GM21515 (cell line): ENCODE measurements around the gene TBL1XR1.
A peak's percentile ranks its signal among the peaks of the same experiment; 100 is the strongest.
"Not testable (repeated sequence)": the region's sequence is repeated elsewhere in the genome, so short reads cannot be mapped to it uniquely, and the experiment has no call there.

ENCODE experiments used
- ATAC-seq: cut with Tn5 transposase; IDR thresholded peaks from one replicate; pipeline ENCODE4 v1.9.1; 2021; ENCODE audit not compliant: unreplicated experiment

Gene TBL1XR1

GRCh38 chr3:177184602-177185001, 12.7 kb downstream of the TBL1XR1 start:
- ATAC-seq: peak; percentile 80

GRCh38 chr3:177182352-177182751, 14.9 kb downstream of the TBL1XR1 start:
- ATAC-seq: no peak

GRCh38 chr3:177181418-177181817, 15.9 kb downstream of the TBL1XR1 start:
- ATAC-seq: no peak

- no peak for ATAC-seq
Observed at GRCh38 chr3:177180506-177180905, 16.8 kb downstream of the TBL1XR1 start.

- no peak for ATAC-seq
Observed at GRCh38 chr3:177179281-177180067, 17.8 kb downstream of the TBL1XR1 start.

- ATAC-seq: no peak
Observed at GRCh38 chr3:177177749-177178221, 19.5 kb downstream of the TBL1XR1 start.

- ATAC-seq: no peak
Observed at GRCh38 chr3:177174607-177175170, 22.6 kb downstream of the TBL1XR1 start.

- no peak for ATAC-seq
Observed at GRCh38 chr3:177169936-177170722, 27.2 kb downstream of the TBL1XR1 start.

GRCh38 chr3:177168431-177168830, 28.9 kb downstream of the TBL1XR1 start:
- no peak for ATAC-seq

GRCh38 chr3:177162742-177163141, 34.5 kb downstream of the TBL1XR1 start:
- no peak for ATAC-seq

- ATAC-seq: not testable (repeated sequence)
Observed at GRCh38 chr3:177161603-177162002, 35.7 kb downstream of the TBL1XR1 start.

- ATAC-seq: no peak
Observed at GRCh38 chr3:177158461-177158860, 38.8 kb downstream of the TBL1XR1 start.

- no peak for ATAC-seq
Observed at GRCh38 chr3:177157492-177157891, 39.8 kb downstream of the TBL1XR1 start.

GRCh38 chr3:177154733-177155132, 42.5 kb downstream of the TBL1XR1 start:
- ATAC-seq: no peak

GRCh38 chr3:177150970-177151627, 46.2 kb downstream of the TBL1XR1 start:
- peak; percentile 73 for ATAC-seq

GRCh38 chr3:177150218-177150916, 46.9 kb downstream of the TBL1XR1 start:
- no peak for ATAC-seq

- no peak for ATAC-seq
Observed at GRCh38 chr3:177149106-177149505, 48.2 kb downstream of the TBL1XR1 start.

GRCh38 chr3:177147790-177148189, 49.5 kb downstream of the TBL1XR1 start:
- ATAC-seq: no peak

GRCh38 chr3:177146646-177147045, 50.6 kb downstream of the TBL1XR1 start:
- ATAC-seq: no peak

- ATAC-seq: no peak
Observed at GRCh38 chr3:177145954-177146353, 51.3 kb downstream of the TBL1XR1 start.

- ATAC-seq: peak; percentile 31
Observed at GRCh38 chr3:177145381-177145780, 51.9 kb downstream of the TBL1XR1 start.
